Peyer's patch (tissue), 4 donors: ENCODE results near the gene DSG3. TPM values are rescaled to one million over a fixed set of nuclear protein-coding genes. Genes with fewer than 3 reads are reported as not detected.
A peak's percentile ranks its signal among the peaks of the same experiment; 100 is the strongest.

ENCODE experiments used
- DNase-seq, 3 donors: peaks; one replicate each; pipeline ENCODE4 v3.0.0-alpha.2; 2017 to 2019
- H3K27ac ChIP-seq, 4 donors: fragments of 200-600 bp; sonication (generic); one replicate each; pipeline ENCODE4 v1.5.1; 2016 to 2019
- H3K27me3 ChIP-seq, 2 donors: fragments of 200-600 bp; sonication (generic); one replicate each; pipeline ENCODE4 v1.5.1; 2019
- H3K36me3 ChIP-seq, 3 donors: fragments of 200-600 bp; sonication (generic); one replicate each; pipeline ENCODE4 v1.5.1; 2016 to 2019
- H3K4me1 ChIP-seq, 4 donors: fragments of 200-600 bp; sonication (generic); one replicate each; pipeline ENCODE4 v1.5.1; 2016 to 2019
- H3K4me3 ChIP-seq, 4 donors: fragments of 200-600 bp; sonication (generic); 1 replicate in 3 of 4; 2 replicates in 1 of 4; pipeline ENCODE4 v1.5.1; 2016 to 2019; ENCODE audit warnings: mild to moderate bottlenecking in 1 of 4
- H3K9me3 ChIP-seq, 4 donors: fragments of 200-600 bp; sonication (generic); one replicate each; pipeline ENCODE4 v1.5.1; 2016 to 2019; ENCODE audit warnings: mild to moderate bottlenecking in 1 of 4
- POLR2A ChIP-seq, 2 donors: fragments of 450-650 bp; IDR thresholded peaks; one replicate each; pipeline ENCODE4 v1.5.1; 2017; ENCODE audit warnings: antibody characterized with exemption in 2 of 2, mild to moderate bottlenecking in 2 of 2, moderate library complexity in 2 of 2
- total RNA-seq, 4 donors: library from RNA; depleted of rRNA; stranded (reverse); fragments of >200 nt; gene quantifications; one replicate each; pipeline ENCODE4 v1.1.0, GENCODE V29; 2016
- TF ChIP-seq, protein P1 (sequence below), 6 experiments: fragments of 450-650 bp in 4 of 6; fragments of 200-600 bp in 2 of 6; sonication (generic) in 1 of 6; IDR thresholded peaks; one replicate each; pipeline ENCODE4 v1.5.1; 2017 to 2019; ENCODE audit warnings: antibody characterized with exemption in 6 of 6, mild to moderate bottlenecking in 3 of 6, moderate library complexity in 1 of 6

DSG3 gene
- total RNA-seq, 4 donors from 2014 or later, result 3.7 to 11.4 (median 11.0) TPM; not detected in 1

DNA sequence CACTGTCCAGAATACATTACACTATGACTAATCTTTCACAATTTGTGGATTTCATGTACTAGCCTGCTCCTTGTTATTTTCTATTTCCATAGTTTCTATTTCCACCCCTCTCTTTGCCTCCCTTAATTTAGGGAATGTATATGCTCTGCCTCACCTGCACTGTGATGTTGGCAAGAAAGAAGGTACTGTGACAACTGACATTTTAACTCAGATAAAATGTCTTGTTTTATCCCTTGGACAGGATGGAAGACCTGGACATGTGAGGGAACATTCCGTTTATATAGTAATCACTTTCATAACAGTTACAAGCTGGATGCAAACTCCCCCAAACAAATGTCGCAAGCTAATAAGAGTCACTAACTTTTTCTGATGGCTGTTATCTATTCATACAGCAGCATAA lies 21.5 kb upstream of the DSG3 start:
- Histone ChIP-seq H3K4me1 (no peaks in the 10 kb centered on the region), H3K4me3 (no peak overlapping the region), H3K27ac (no peak overlapping the region), H3K27me3 (no peaks in the 10 kb centered on the region), H3K9me3 (no peaks in the 10 kb centered on the region), H3K36me3 (no peaks in the 10 kb centered on the region)
- TF ChIP-seq, protein P1, sequence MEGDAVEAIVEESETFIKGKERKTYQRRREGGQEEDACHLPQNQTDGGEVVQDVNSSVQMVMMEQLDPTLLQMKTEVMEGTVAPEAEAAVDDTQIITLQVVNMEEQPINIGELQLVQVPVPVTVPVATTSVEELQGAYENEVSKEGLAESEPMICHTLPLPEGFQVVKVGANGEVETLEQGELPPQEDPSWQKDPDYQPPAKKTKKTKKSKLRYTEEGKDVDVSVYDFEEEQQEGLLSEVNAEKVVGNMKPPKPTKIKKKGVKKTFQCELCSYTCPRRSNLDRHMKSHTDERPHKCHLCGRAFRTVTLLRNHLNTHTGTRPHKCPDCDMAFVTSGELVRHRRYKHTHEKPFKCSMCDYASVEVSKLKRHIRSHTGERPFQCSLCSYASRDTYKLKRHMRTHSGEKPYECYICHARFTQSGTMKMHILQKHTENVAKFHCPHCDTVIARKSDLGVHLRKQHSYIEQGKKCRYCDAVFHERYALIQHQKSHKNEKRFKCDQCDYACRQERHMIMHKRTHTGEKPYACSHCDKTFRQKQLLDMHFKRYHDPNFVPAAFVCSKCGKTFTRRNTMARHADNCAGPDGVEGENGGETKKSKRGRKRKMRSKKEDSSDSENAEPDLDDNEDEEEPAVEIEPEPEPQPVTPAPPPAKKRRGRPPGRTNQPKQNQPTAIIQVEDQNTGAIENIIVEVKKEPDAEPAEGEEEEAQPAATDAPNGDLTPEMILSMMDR (IDR thresholded peaks at IDR 0.05), result no peak
- TF ChIP-seq POLR2A (IDR thresholded peaks at IDR 0.05), result no peak
- no peak for DNase-seq

DNA sequence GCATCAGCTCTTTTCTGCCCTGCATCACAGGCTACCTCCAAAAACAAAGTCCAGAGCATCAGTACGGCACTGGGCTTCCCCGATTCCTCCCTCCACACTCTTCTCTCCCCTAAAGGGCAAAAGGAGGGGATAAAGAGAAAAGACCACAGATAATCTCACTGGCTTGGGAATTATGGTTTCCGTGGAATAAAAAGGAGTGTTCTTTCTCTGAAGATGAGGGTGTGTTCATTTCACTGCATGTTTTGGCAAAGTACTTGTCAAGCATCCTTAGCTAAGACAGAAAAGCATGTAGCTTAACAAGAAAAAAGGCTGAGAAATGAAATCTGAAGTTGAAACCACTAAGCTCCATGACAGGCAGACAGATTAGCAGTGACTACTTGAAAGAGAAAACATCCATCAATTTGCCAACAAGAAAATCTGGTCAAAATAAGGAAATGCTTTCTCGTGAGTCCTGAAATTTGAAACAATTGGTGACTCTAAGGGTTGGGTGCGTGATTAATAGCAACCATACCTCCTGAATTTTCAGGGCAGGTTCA lies 20.6 kb upstream of the DSG3 start:
- no peaks in the 10 kb centered on the region for H3K9me3 ChIP-seq
- no peaks in the 10 kb centered on the region for H3K36me3 ChIP-seq
- H3K4me1 ChIP-seq, result no peaks in the 10 kb centered on the region
- no peaks in the 10 kb centered on the region for H3K27me3 ChIP-seq
- no peak for DNase-seq
- H3K27ac ChIP-seq, result no peak overlapping the region
- TF ChIP-seq POLR2A (IDR thresholded peaks at IDR 0.05), result no peak
- TF ChIP-seq, protein P1 (IDR thresholded peaks at IDR 0.05), result no peak
- H3K4me3 ChIP-seq, result no peak overlapping the region

DNA sequence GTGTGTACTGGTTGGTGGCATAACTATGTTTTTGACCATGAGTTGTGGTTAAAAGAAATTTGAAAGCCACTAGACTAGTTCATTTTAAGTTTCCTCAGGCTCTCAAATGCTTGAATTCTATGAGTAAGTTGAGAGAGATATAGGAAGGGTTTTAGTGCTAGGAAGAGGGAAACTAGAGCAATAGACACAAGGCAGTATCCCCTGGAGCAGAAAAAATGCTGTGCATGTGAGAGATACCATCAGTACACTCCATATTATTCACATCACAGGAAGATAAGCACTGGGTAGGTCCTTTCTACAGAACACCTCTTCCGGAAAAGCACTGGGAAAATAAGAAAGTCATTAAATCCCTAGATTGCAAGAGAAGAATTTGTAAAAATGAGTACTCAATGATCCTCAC lies 19.3 kb upstream of the DSG3 start:
- Histone ChIP-seq H3K27ac (no peak overlapping the region), H3K27me3 (no peaks in the 10 kb centered on the region), H3K36me3 (no peaks in the 10 kb centered on the region), H3K4me1 (no peaks in the 10 kb centered on the region), H3K9me3 (no peaks in the 10 kb centered on the region), H3K4me3 (no peak overlapping the region)
- no peak for DNase-seq
- TF ChIP-seq POLR2A (IDR thresholded peaks at IDR 0.05), result no peak
- TF ChIP-seq, protein P1 (IDR thresholded peaks at IDR 0.05), result no peak

DNA sequence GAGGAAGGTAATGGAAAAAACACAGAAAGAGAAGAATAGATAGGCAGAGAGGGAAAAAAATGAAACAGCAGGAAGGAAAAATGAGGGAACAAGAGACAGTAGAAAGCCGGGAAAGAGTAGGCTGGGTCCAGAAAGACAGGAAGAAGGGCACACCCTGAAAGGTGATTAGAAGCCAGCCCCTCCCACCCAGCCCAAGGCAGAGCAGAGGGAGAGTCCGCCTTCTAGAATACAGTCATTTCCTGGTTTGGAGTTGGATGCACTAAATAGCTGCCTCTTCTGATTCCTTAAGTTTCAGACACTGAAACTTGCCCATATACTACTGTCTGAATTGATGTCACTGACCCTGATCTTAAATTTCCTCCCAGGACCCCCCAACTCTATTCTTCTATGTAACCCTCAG lies 17.9 kb upstream of the DSG3 start:
- Histone ChIP-seq H3K27ac (peak overlapping the region in 2 of 4 donors; percentile 22 to 31), H3K4me3 (no peak overlapping the region), H3K4me1 (no peaks in the 10 kb centered on the region), H3K9me3 (no peaks in the 10 kb centered on the region), H3K36me3 (no peaks in the 10 kb centered on the region), H3K27me3 (no peaks in the 10 kb centered on the region)
- DNase-seq, result peak in 2 of 3 donors; percentile 70 to 71
- no peak for TF ChIP-seq POLR2A (IDR thresholded peaks at IDR 0.05)
- TF ChIP-seq, protein P1 (IDR thresholded peaks at IDR 0.05), result no peak

GRCh38 chr18:31430072-31430471 lies 17.5 kb upstream of the DSG3 start:
- H3K4me3 ChIP-seq, result no peak overlapping the region
- no peak for TF ChIP-seq POLR2A (IDR thresholded peaks at IDR 0.05)
- TF ChIP-seq, protein P1 (IDR thresholded peaks at IDR 0.05), result no peak
- H3K27ac ChIP-seq, result peak overlapping the region in 2 of 4 donors; percentile 22 to 31
- no peaks in the 10 kb centered on the region for H3K4me1 ChIP-seq
- H3K9me3 ChIP-seq, result no peaks in the 10 kb centered on the region
- no peaks in the 10 kb centered on the region for H3K27me3 ChIP-seq
- H3K36me3 ChIP-seq, result no peaks in the 10 kb centered on the region
- DNase-seq, result no peak

- Histone ChIP-seq H3K4me3 (no peak overlapping the region), H3K36me3 (no peaks in the 10 kb centered on the region), H3K9me3 (no peaks in the 10 kb centered on the region), H3K4me1 (no peaks in the 10 kb centered on the region), H3K27ac (no peak overlapping the region), H3K27me3 (no peaks in the 10 kb centered on the region)
- TF ChIP-seq, protein P1 (IDR thresholded peaks at IDR 0.05), result no peak
- no peak for TF ChIP-seq POLR2A (IDR thresholded peaks at IDR 0.05)
- DNase-seq, result no peak
Observed at GRCh38 chr18:31430554-31430953, 17.0 kb upstream of the DSG3 start.
